Smooth muscle cell (in vitro differentiated cells): Measurements from ENCODE around the gene RASEF. TPM values are rescaled to one million over a fixed set of nuclear protein-coding genes. Genes with fewer than 3 reads are reported as not detected.
A peak's percentile ranks its signal among the peaks of the same experiment; 100 is the strongest.

Source experiments
- DNase-seq: peaks from one replicate; lab custom pipeline; 2025; ENCODE audit not compliant: unreplicated experiment; lab: John Stamatoyannopoulos, UW
- H2AFZ ChIP-seq: fragments of 200-600 bp; sonication (generic); 2 replicates; pipeline ENCODE4 v1.6.0; 2016; ENCODE audit warnings: antibody characterized with exemption, low read depth, mild to moderate bottlenecking
- H3F3A ChIP-seq: fragments of 200-600 bp; sonication (generic); 2 replicates; pipeline ENCODE4 v1.6.0; 2017; ENCODE audit warnings: antibody characterized with exemption, low read depth
- H3K27ac ChIP-seq: fragments of 200-600 bp; sonication (generic); 2 replicates; pipeline ENCODE4 v1.5.1; 2016; ENCODE audit warnings: low read depth, mild to moderate bottlenecking
- H3K27me3 ChIP-seq: fragments of 200-600 bp; sonication (generic); 2 replicates; pipeline ENCODE4 v1.6.1; 2016; ENCODE audit warnings: low read depth, mild to moderate bottlenecking
- H3K36me3 ChIP-seq: fragments of 200-600 bp; sonication (generic); 2 replicates; pipeline ENCODE4 v1.5.1; 2016; ENCODE audit warnings: low read depth
- H3K4me1 ChIP-seq: fragments of 200-600 bp; sonication (generic); 2 replicates; pipeline ENCODE4 v1.5.1; 2016; ENCODE audit warnings: low read depth
- H3K4me2 ChIP-seq: fragments of 200-600 bp; sonication (generic); 2 replicates; pipeline ENCODE4 v1.6.0; 2016; ENCODE audit warnings: mild to moderate bottlenecking
- H3K4me3 ChIP-seq: fragments of 200-600 bp; sonication (generic); 2 replicates; pipeline ENCODE4 v1.5.1; 2016; ENCODE audit warnings: mild to moderate bottlenecking
- H3K79me2 ChIP-seq: fragments of 200-600 bp; sonication (generic); 2 replicates; pipeline ENCODE4 v1.6.0; 2016; ENCODE audit warnings: low read depth, mild to moderate bottlenecking
- H3K9ac ChIP-seq: fragments of 200-600 bp; sonication (generic); 2 replicates; pipeline ENCODE4 v1.6.0; 2016; ENCODE audit warnings: low read depth
- H3K9me3 ChIP-seq: fragments of 200-600 bp; sonication (generic); replicated peaks from 2 replicates; pipeline ENCODE4 v1.5.1; 2016; ENCODE audit warnings: low read depth
- H4K20me1 ChIP-seq: fragments of 200-600 bp; sonication (generic); 2 replicates; pipeline ENCODE4 v1.6.0; 2016; ENCODE audit warnings: low read depth
- WGBS: methylation state at CpG from one replicate; pipeline ENCODE4 v1.1.7; 2016; ENCODE audit warnings: low lambda C conversion rate; 5-methylcytosine and 5-hydroxymethylcytosine counted together
- polyA plus RNA-seq: library from polyadenylated mRNA; unstranded; fragments of >200 nt; fragmentation: Nextera tagmentation; extraction: Ambion mirVana; gene quantifications from 2 replicates; pipeline ENCODE4 v1.2.1, GENCODE V29; 2016
- total RNA-seq: library from RNA; depleted of rRNA; stranded (reverse); fragments of >200 nt; gene quantifications from 2 replicates; pipeline ENCODE4 v1.2.3, GENCODE V29; 2014
- TF ChIP-seq, protein P1 (sequence below): fragments of 200-600 bp; sonication (generic); IDR thresholded peaks from 2 replicates; pipeline ENCODE4 v1.5.1; 2017; ENCODE audit warnings: borderline replicate concordance, mild to moderate bottlenecking, antibody characterized with exemption; ENCODE audit not compliant: insufficient read depth, poor library complexity, severe bottlenecking

Gene RASEF
- total RNA-seq = 1.7 and 3.3 TPM in 2 replicates
- polyA plus RNA-seq = 0.11 and 0.44 TPM in 2 replicates

GRCh38 chr9:83062651-83063527 is at the start of gene RASEF:
TSS of gene RASEF (minus strand) at chr9:83063142. CDS start at chr9:83062867, 275 bp downstream.
- H3K27me3 ChIP-seq = peaks cover 59% of the 10 kb centered on the region
- TF ChIP-seq, protein P1, sequence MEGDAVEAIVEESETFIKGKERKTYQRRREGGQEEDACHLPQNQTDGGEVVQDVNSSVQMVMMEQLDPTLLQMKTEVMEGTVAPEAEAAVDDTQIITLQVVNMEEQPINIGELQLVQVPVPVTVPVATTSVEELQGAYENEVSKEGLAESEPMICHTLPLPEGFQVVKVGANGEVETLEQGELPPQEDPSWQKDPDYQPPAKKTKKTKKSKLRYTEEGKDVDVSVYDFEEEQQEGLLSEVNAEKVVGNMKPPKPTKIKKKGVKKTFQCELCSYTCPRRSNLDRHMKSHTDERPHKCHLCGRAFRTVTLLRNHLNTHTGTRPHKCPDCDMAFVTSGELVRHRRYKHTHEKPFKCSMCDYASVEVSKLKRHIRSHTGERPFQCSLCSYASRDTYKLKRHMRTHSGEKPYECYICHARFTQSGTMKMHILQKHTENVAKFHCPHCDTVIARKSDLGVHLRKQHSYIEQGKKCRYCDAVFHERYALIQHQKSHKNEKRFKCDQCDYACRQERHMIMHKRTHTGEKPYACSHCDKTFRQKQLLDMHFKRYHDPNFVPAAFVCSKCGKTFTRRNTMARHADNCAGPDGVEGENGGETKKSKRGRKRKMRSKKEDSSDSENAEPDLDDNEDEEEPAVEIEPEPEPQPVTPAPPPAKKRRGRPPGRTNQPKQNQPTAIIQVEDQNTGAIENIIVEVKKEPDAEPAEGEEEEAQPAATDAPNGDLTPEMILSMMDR = no peak
- H3K4me1 ChIP-seq = peaks cover 10% of the 10 kb centered on the region
- peak within 1 kb of the TSS; percentile 47 for H3K4me3 ChIP-seq
- H3K27ac ChIP-seq = no peak within 1 kb of the TSS
- no peaks in the 10 kb centered on the region for H3F3A ChIP-seq
- no peaks in the 10 kb centered on the region for H3K9me3 ChIP-seq
- no peaks in the 10 kb centered on the region for H3K79me2 ChIP-seq
- no peaks in the 10 kb centered on the region for H4K20me1 ChIP-seq
- 1% methylated on average over 80 of the region's 99 CpGs for WGBS
- no peak within 1 kb of the TSS for H3K9ac ChIP-seq
- peak within 1 kb of the TSS; percentile 47 for H2AFZ ChIP-seq
- DNase-seq = no peak
- peak within 1 kb of the TSS; percentile 84 for H3K4me2 ChIP-seq
- no peaks in the 10 kb centered on the region for H3K36me3 ChIP-seq

DNA sequence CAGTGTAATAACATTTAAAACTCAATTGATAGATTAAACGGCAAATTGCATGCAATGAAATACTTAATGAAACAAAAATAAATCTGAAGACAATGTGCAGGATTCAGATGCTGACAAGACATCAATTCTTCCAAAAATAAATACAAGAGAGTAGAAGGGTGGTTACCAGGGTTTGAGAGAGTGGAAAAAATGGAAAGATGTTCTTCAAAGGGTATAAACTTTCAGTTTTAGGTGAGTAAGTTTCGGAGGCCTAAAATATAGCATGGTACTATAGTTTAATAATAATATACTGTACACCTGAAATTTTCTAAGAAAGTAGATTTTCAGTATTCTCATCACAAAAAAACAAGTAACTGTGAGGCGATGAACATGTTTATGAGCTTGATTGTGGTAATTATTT is 48.2 kb upstream of the RASEF start:
- no peak for DNase-seq
- H3K9ac ChIP-seq = no peak overlapping the region
- no peak overlapping the region for H3K27ac ChIP-seq
- no peaks in the 10 kb centered on the region for H3K36me3 ChIP-seq
- no peaks in the 10 kb centered on the region for H3F3A ChIP-seq
- TF ChIP-seq, protein P1 = no peak
- H3K4me3 ChIP-seq = no peak overlapping the region
- no peaks in the 10 kb centered on the region for H3K4me1 ChIP-seq
- H3K4me2 ChIP-seq = no peak overlapping the region
- no peaks in the 10 kb centered on the region for H3K79me2 ChIP-seq
- WGBS = 92% methylated on average over 3 of the region's 3 CpGs
- H4K20me1 ChIP-seq = no peaks in the 10 kb centered on the region
- H2AFZ ChIP-seq = no peak overlapping the region
- H3K9me3 ChIP-seq = no peaks in the 10 kb centered on the region
- H3K27me3 ChIP-seq = no peaks in the 10 kb centered on the region

DNA sequence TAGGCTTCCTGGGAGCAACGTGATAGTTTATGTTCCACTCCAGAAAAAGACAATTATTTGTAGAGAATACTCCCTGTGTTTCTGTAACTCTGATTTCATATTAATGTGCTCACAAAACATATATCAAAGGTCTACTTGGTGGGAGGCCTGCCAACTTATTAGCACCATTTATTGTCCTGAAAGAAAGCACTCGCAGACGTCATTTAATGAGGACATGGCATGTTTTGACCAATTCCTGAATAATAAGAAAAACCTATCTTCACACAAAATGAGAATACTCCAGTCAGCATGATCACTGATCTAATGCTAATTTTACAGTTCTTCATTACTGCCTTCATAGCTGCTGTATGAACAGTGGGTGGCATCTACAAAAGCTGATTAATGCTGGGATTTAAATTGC is 46.4 kb upstream of the RASEF start:
- Histone ChIP-seq H3K36me3 (no peaks in the 10 kb centered on the region), H2AFZ (no peak overlapping the region), H3K27me3 (no peaks in the 10 kb centered on the region), H3F3A (no peaks in the 10 kb centered on the region), H3K9ac (no peak overlapping the region), H3K4me2 (no peak overlapping the region), H3K4me1 (no peaks in the 10 kb centered on the region), H3K27ac (no peak overlapping the region), H4K20me1 (no peaks in the 10 kb centered on the region), H3K79me2 (no peaks in the 10 kb centered on the region), H3K4me3 (no peak overlapping the region), H3K9me3 (no peaks in the 10 kb centered on the region)
- TF ChIP-seq, protein P1 = no peak
- 92% methylated on average over 3 of the region's 3 CpGs for WGBS
- DNase-seq = no peak

GRCh38 chr9:83108208-83108607 is 45.3 kb upstream of the RASEF start:
- Histone ChIP-seq H3K4me2 (no peak overlapping the region), H3K27ac (no peak overlapping the region), H2AFZ (no peak overlapping the region), H3K9me3 (no peaks in the 10 kb centered on the region), H3K4me3 (no peak overlapping the region), H3K27me3 (no peaks in the 10 kb centered on the region), H3K36me3 (no peaks in the 10 kb centered on the region), H3F3A (no peaks in the 10 kb centered on the region), H3K4me1 (no peaks in the 10 kb centered on the region), H4K20me1 (no peaks in the 10 kb centered on the region), H3K9ac (no peak overlapping the region), H3K79me2 (no peaks in the 10 kb centered on the region)
- no peak for DNase-seq
- TF ChIP-seq, protein P1 = no peak
